Karpas-422 (cell line): ENCODE data around the gene PIK3C2B. TPM values are rescaled to one million over a fixed set of nuclear protein-coding genes. Genes with fewer than 3 reads are reported as not detected.

Experiments used
- DNase-seq: peaks from one replicate; pipeline ENCODE4 v3.0.0-alpha.2; 2015
- H2AFZ ChIP-seq: fragments of 200-600 bp; sonication (generic); 2 replicates; pipeline ENCODE4 v1.6.1; 2014; ENCODE audit warnings: antibody characterized with exemption, low read length, mixed read lengths
- H3K27ac ChIP-seq: fragments of 200-600 bp; sonication (generic); 2 replicates; pipeline ENCODE4 v1.5.1; 2014; ENCODE audit warnings: mild to moderate bottlenecking, low read length, moderate library complexity
- H3K27me3 ChIP-seq: fragments of 200-600 bp; sonication (generic); 2 replicates; pipeline ENCODE4 v1.6.1; 2014; ENCODE audit warnings: low read length, mixed read lengths
- H3K36me3 ChIP-seq: fragments of 200-600 bp; sonication (generic); 2 replicates; pipeline ENCODE4 v1.6.1; 2014; ENCODE audit warnings: low read length, mixed read lengths; ENCODE audit not compliant: insufficient read depth
- H3K4me1 ChIP-seq: fragments of 200-600 bp; sonication (generic); 2 replicates; pipeline ENCODE4 v1.6.1; 2014; ENCODE audit warnings: mild to moderate bottlenecking, low read length, mixed read lengths
- H3K4me2 ChIP-seq: fragments of 200-600 bp; sonication (generic); 2 replicates; pipeline ENCODE4 v1.6.1; 2014; ENCODE audit warnings: low read length, low read depth, mild to moderate bottlenecking; ENCODE audit not compliant: poor library complexity, severe bottlenecking
- H3K4me3 ChIP-seq: fragments of 200-600 bp; sonication (generic); 2 replicates; pipeline ENCODE4 v1.5.1; 2014; ENCODE audit warnings: mild to moderate bottlenecking, antibody characterized with exemption, low read length, mixed read lengths
- H3K79me2 ChIP-seq: fragments of 200-600 bp; sonication (generic); 2 replicates; pipeline ENCODE4 v1.6.1; 2014; ENCODE audit warnings: mild to moderate bottlenecking, low read length, mixed read lengths
- H3K9ac ChIP-seq: fragments of 200-600 bp; sonication (generic); 2 replicates; pipeline ENCODE4 v1.6.0; 2014; ENCODE audit warnings: low read length
- H3K9me2 ChIP-seq: fragments of 200-600 bp; sonication (generic), shearing (Covaris generic); replicated peaks from 2 replicates; pipeline ENCODE4 v1.6.0; 2014; ENCODE audit warnings: mild to moderate bottlenecking, low read length, moderate library complexity; ENCODE audit not compliant: insufficient read depth
- H3K9me3 ChIP-seq: fragments of 300-700, 200-600 bp; sonication (generic); 2 replicates; pipeline ENCODE4 v1.6.1; 2014; ENCODE audit warnings: low read length, mixed read lengths
- H4K20me1 ChIP-seq: fragments of 200-600 bp; sonication (generic); 2 replicates; pipeline ENCODE4 v1.6.1; 2014; ENCODE audit warnings: mild to moderate bottlenecking, antibody characterized with exemption, low read length, low read depth; ENCODE audit not compliant: insufficient read depth
- total RNA-seq: library from RNA; depleted of rRNA; stranded (reverse); fragments of >200 nt; shearing (Covaris generic); gene quantifications from 2 replicates; pipeline ENCODE4 v1.2.3, GENCODE V29; 2014; ENCODE audit warnings: low replicate concordance

Gene PIK3C2B
- total RNA-seq, 1 experiment from 2014 or later: 4.5 TPM

GRCh38 chr1:204479387-204480136 is 15.0 kb downstream of the PIK3C2B start:
- Histone ChIP-seq H3K9me2 (no peaks in the 10 kb centered on the region), H3K4me2 (no peak overlapping the region), H4K20me1 (no peaks in the 10 kb centered on the region; the same call in 1 of the 2 replicates), H2AFZ (no peak overlapping the region), H3K4me1 (peaks cover 18% of the 10 kb centered on the region), H3K9ac (no peak overlapping the region), H3K9me3 (no peaks in the 10 kb centered on the region), H3K27me3 (no peaks in the 10 kb centered on the region), H3K36me3 (no peaks in the 10 kb centered on the region), H3K4me3 (no peak overlapping the region), H3K79me2 (no peaks in the 10 kb centered on the region), H3K27ac (no peak overlapping the region)
- no peak for DNase-seq

- H3K79me2 ChIP-seq: no peaks in the 10 kb centered on the region
- no peak for DNase-seq
- H3K27me3 ChIP-seq: no peaks in the 10 kb centered on the region
- no peaks in the 10 kb centered on the region; the same call in 1 of the 2 replicates for H4K20me1 ChIP-seq
- no peak overlapping the region for H3K9ac ChIP-seq
- H3K4me2 ChIP-seq: no peak overlapping the region
- no peaks in the 10 kb centered on the region for H3K36me3 ChIP-seq
- no peak overlapping the region for H3K4me3 ChIP-seq
- H3K9me2 ChIP-seq: no peaks in the 10 kb centered on the region
- no peak overlapping the region for H2AFZ ChIP-seq
- no peak overlapping the region for H3K27ac ChIP-seq
- H3K4me1 ChIP-seq: peaks cover 18% of the 10 kb centered on the region
- H3K9me3 ChIP-seq: no peaks in the 10 kb centered on the region
These were observed 15.7 kb downstream of the PIK3C2B start for GRCh38 chr1:204478921-204479320.

DNA sequence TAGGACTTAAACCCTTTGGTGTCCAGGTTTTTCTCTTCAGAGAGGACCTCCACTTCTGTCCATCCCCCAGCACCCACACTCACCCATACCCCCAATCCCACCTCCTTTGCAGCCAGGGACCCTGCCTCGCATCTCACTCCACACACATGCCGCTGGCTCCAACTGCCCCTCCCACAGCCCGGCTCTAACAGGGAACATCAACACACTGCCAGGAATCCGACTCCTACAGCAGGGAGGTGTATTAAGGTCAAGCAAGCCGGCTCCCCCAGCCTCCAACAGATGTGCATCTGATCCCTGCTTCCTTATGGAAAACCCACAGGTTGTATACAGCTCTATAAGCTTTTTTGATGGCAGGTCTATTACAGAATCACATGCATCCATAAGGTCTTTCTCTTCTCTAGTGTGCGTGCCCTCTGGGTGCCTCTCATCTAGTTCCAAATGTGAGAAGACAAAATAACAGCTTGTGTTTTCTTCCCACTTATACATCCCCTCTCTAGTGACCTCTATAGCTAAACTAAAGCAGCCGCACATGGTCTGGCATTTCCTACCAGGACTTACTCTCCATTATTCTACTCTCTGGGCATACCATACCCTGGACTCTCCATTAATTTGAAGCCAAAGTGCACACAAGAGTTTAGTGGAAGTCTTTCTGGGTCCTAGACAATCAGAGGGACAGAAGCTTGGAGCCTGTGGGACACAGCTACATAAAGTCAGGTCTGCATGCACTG is 16.3 kb downstream of the PIK3C2B start:
- Histone ChIP-seq H3K4me3 (no peak overlapping the region), H3K79me2 (no peaks in the 10 kb centered on the region), H3K27ac (no peak overlapping the region), H3K9me2 (no peaks in the 10 kb centered on the region), H3K27me3 (no peaks in the 10 kb centered on the region), H3K4me2 (no peak overlapping the region), H4K20me1 (peaks cover under 1% of the 10 kb centered on the region; the same call in 1 of the 2 replicates), H3K9ac (no peak overlapping the region), H3K4me1 (peaks cover 18% of the 10 kb centered on the region), H3K36me3 (no peaks in the 10 kb centered on the region), H3K9me3 (no peaks in the 10 kb centered on the region), H2AFZ (no peak overlapping the region)
- DNase-seq: no peak

DNA sequence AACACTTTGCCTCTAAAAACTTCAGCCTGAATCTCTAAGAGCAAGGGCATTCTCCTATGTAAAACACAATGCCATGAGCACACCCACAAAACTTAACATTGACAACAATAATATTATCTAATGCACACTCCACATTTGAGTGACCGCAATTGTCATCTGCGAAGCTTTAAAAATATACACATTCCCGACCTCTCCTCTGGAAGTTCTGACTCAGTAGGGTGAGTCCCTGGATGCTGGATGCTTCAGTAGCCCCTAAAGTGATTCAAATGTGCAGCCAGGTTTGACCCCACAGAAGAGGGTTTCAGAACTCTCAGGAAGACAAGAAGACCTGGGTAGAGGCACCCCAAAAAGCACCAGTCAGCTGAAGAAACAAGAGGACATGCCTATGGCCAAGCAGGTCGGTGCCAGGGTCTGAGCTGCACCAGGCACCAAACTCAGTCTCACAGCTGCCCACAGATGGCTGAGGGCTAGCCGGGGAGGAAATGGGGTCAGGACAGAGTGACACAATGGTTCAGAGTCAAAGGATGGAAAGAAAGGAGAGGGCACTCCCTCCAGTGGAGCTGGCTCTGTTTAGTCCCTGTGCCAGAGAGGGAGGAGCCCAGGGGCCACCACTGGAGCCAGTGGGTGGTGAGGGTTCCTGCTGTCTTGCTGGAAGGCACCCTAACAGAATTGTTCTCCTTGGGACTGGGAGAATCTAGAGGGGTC is 17.4 kb downstream of the PIK3C2B start:
- H3K27ac ChIP-seq: no peak overlapping the region
- H4K20me1 ChIP-seq: peaks cover 7% of the 10 kb centered on the region; the same call in 1 of the 2 replicates
- H3K4me2 ChIP-seq: no peak overlapping the region
- H3K9me2 ChIP-seq: no peaks in the 10 kb centered on the region
- H3K4me3 ChIP-seq: no peak overlapping the region
- no peaks in the 10 kb centered on the region for H3K79me2 ChIP-seq
- no peaks in the 10 kb centered on the region for H3K9me3 ChIP-seq
- no peak overlapping the region for H3K9ac ChIP-seq
- no peaks in the 10 kb centered on the region for H3K27me3 ChIP-seq
- H3K4me1 ChIP-seq: peaks cover 18% of the 10 kb centered on the region
- no peak for DNase-seq
- H2AFZ ChIP-seq: no peak overlapping the region
- no peaks in the 10 kb centered on the region for H3K36me3 ChIP-seq

- Histone ChIP-seq H2AFZ (no peak overlapping the region), H3K4me3 (no peak overlapping the region), H3K9me3 (no peaks in the 10 kb centered on the region), H3K4me2 (no peak overlapping the region), H3K27me3 (no peaks in the 10 kb centered on the region), H3K36me3 (no peaks in the 10 kb centered on the region), H3K4me1 (peaks cover 15% of the 10 kb centered on the region), H3K79me2 (no peaks in the 10 kb centered on the region), H4K20me1 (peaks cover 7% of the 10 kb centered on the region; the same call in 1 of the 2 replicates), H3K27ac (no peak overlapping the region), H3K9me2 (no peaks in the 10 kb centered on the region), H3K9ac (no peak overlapping the region)
- no peak for DNase-seq
These were observed 18.0 kb downstream of the PIK3C2B start for GRCh38 chr1:204476563-204476962.

DNA sequence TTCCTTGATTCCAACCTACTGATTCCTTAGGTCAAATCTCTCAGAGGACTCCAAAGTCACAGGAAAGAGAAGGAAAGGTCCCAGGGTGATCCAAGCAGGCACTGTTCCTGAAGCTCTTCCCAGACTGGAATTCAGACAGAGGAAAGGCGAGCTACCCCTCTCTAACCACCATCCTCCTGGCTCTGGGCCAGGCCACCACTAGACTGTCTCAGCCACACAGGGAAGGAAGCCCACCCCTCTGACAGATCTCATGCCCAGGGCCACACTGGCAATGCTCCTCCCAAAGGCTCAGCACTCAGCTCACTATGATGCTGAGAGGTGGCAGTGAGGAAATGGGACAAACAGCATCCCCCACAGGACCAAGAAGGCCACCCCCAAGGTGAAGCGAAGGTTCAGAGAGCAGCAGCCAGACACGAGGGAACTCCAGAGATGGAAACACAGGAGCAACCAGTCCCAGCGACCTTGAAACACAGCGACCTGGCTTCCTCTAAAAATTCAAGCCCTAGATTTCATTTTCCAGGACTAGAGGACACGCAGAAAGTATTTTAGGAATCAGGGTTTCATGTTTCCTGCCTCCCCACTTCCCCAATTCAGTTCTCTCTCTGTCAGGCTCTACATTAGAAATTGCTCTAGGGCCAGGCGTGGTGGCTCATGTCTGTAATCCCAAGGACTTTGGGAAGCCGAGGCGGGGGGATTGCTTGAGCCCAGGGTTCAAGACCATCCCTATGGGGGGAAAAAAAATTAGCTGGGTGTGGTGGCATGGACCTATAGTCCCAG is 18.8 kb downstream of the PIK3C2B start:
- H3K79me2 ChIP-seq: no peaks in the 10 kb centered on the region
- H3K4me3 ChIP-seq: no peak overlapping the region
- no peak overlapping the region for H3K27ac ChIP-seq
- H3K27me3 ChIP-seq: no peaks in the 10 kb centered on the region
- no peak overlapping the region for H2AFZ ChIP-seq
- DNase-seq: no peak
- H4K20me1 ChIP-seq: peaks cover 7% of the 10 kb centered on the region; the same call in 1 of the 2 replicates
- H3K9me3 ChIP-seq: no peaks in the 10 kb centered on the region
- no peak overlapping the region for H3K4me2 ChIP-seq
- H3K9ac ChIP-seq: no peak overlapping the region
- H3K9me2 ChIP-seq: no peaks in the 10 kb centered on the region
- peaks cover 8% of the 10 kb centered on the region for H3K4me1 ChIP-seq
- H3K36me3 ChIP-seq: no peaks in the 10 kb centered on the region

- Histone ChIP-seq H3K27ac (no peak overlapping the region), H3K27me3 (no peaks in the 10 kb centered on the region)
These were observed 21.1 kb downstream of the PIK3C2B start for GRCh38 chr1:204473400-204473965.

More at GRCh38 chr1:204473400-204473965, 21.1 kb downstream of the PIK3C2B start:
- no peak overlapping the region for H3K9ac ChIP-seq
- no peak overlapping the region for H3K4me3 ChIP-seq
- no peaks in the 10 kb centered on the region for H3K79me2 ChIP-seq
- H4K20me1 ChIP-seq: peaks cover 7% of the 10 kb centered on the region; the same call in 1 of the 2 replicates
- no peaks in the 10 kb centered on the region; the same call in 1 of the 2 replicates for H3K4me1 ChIP-seq
- H2AFZ ChIP-seq: no peak overlapping the region
- no peak overlapping the region for H3K4me2 ChIP-seq
- H3K9me2 ChIP-seq: no peaks in the 10 kb centered on the region
- H3K36me3 ChIP-seq: no peaks in the 10 kb centered on the region
- no peak for DNase-seq
- H3K9me3 ChIP-seq: no peaks in the 10 kb centered on the region
